Prostate gland (tissue), 2 donors: ENCODE measurements around the gene LEKR1. TPM values are rescaled to one million over a fixed set of nuclear protein-coding genes. Genes with fewer than 3 reads are reported as not detected.

Source experiments
- DNase-seq: peaks from one replicate; pipeline ENCODE4 v3.0.0-alpha.2; 2019; ENCODE audit warnings: low spot score
- H3K27ac ChIP-seq, 2 donors: fragments of 200-600 bp; sonication (generic); 2 replicates each; pipeline ENCODE4 v1.5.1; 2017 to 2019
- H3K27me3 ChIP-seq: fragments of 200-600 bp; sonication (generic); replicated peaks from 2 replicates; pipeline ENCODE4 v1.5.1; 2019; ENCODE audit not compliant: insufficient read depth
- H3K36me3 ChIP-seq, 2 donors: fragments of 200-600 bp; sonication (generic); 1 replicate in 1 of 2; 2 replicates in 1 of 2; pipeline versions ENCODE4 v1.5.1 to v1.8.1; 2017 to 2019
- H3K4me1 ChIP-seq: fragments of 200-600 bp; sonication (generic); replicated peaks from 2 replicates; pipeline ENCODE4 v1.5.1; 2019
- H3K4me3 ChIP-seq, 2 donors: fragments of 200-600 bp; sonication (generic); 2 replicates each; pipeline ENCODE4 v1.5.1; 2017 to 2019
- H3K9me3 ChIP-seq: fragments of 200-600 bp; sonication (generic); 2 replicates; pipeline ENCODE4 v1.5.1; 2017
- POLR2A ChIP-seq: fragments of 450-650 bp; IDR thresholded peaks from one replicate; pipeline ENCODE4 v1.6.1; 2016; ENCODE audit warnings: antibody characterized with exemption, mild to moderate bottlenecking
- POLR2AphosphoS5 ChIP-seq: sonication (generic); formaldehyde crosslinking; IDR thresholded peaks from one replicate; pipeline ENCODE4 v1.6.1; 2017; ENCODE audit warnings: antibody characterized with exemption
- WGBS: methylation state at CpG from one replicate; pipeline ENCODE4 v1.1.5; 2018; 5-methylcytosine and 5-hydroxymethylcytosine counted together
- intact Hi-C: fragments of 100-400 bp; cut with DNase I; formaldehyde crosslinking; loops from one replicate; pipeline ENCODE4 v1.14.2; 2022
- total RNA-seq, 2 donors: library from RNA; depleted of rRNA; stranded (reverse); fragments of >200 nt; gene quantifications; one replicate each; pipeline ENCODE4 v1.1.0, GENCODE V29; 2016
- TF ChIP-seq, protein P1 (sequence below), 4 experiments: fragments of 200-600 bp in 2 of 4; fragments of 450-650 bp in 2 of 4; sonication (generic) in 2 of 4; IDR thresholded peaks; 1 replicate in 3 of 4; 2 replicates in 1 of 4; pipeline ENCODE4 v1.5.1; 2016 to 2019; ENCODE audit warnings: antibody characterized with exemption in 4 of 4, mild to moderate bottlenecking in 2 of 4, moderate library complexity in 2 of 4

LEKR1 gene
- total RNA-seq, 2 donors from 2014 or later: 2.2 to 4.4 TPM

DNA sequence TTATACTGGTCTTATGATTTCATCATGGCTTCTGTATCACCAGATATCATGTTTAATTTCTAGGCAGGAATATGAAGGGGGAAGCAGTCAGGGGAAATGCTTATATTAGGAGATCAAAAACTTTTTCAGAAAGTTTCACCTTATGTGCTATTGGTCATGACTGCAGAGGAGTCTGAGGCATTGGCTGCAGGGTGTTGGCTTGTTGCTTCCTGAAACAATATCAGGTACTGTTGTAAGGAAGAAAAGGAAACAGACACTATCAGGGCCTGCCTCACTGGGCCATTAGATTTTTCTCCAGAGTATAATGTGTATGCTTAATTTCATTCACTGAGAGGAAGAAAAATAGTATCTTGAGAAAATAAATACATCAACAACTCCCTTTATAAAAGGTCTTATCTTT is 34.7 kb downstream of the LEKR1 start:
- no peak for DNase-seq
- Histone ChIP-seq H3K4me3 (no peak overlapping the region), H3K27me3 (no peaks in the 10 kb centered on the region), H3K4me1 (no peaks in the 10 kb centered on the region), H3K36me3 (no peaks in the 10 kb centered on the region), H3K27ac (no peak overlapping the region), H3K9me3 (no peaks in the 10 kb centered on the region)
- no peak for TF ChIP-seq POLR2A
- TF ChIP-seq, protein P1, sequence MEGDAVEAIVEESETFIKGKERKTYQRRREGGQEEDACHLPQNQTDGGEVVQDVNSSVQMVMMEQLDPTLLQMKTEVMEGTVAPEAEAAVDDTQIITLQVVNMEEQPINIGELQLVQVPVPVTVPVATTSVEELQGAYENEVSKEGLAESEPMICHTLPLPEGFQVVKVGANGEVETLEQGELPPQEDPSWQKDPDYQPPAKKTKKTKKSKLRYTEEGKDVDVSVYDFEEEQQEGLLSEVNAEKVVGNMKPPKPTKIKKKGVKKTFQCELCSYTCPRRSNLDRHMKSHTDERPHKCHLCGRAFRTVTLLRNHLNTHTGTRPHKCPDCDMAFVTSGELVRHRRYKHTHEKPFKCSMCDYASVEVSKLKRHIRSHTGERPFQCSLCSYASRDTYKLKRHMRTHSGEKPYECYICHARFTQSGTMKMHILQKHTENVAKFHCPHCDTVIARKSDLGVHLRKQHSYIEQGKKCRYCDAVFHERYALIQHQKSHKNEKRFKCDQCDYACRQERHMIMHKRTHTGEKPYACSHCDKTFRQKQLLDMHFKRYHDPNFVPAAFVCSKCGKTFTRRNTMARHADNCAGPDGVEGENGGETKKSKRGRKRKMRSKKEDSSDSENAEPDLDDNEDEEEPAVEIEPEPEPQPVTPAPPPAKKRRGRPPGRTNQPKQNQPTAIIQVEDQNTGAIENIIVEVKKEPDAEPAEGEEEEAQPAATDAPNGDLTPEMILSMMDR (IDR thresholded peaks at IDR 0.05): no peak
- no peak for TF ChIP-seq POLR2AphosphoS5
- intact Hi-C loops: no loop called here

DNA sequence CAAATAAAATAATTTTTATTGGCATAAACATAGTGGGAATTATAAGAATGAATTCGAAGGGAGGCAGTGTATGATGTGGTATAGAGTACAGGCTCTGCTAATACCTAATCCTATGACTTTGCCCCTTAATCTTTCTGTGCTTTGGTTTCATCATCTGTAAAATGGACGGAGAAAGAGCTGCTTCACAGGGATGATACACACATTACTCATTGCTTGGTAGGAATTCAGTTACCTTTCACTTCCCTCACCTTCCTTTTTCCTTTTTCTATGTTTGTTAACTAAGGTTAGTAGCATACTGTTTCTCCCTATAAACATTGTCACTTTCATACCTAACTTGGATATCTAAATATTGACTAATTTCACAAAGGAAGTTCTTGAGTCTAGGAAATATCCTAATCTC is 36.2 kb downstream of the LEKR1 start:
- Histone ChIP-seq H3K4me1 (no peaks in the 10 kb centered on the region), H3K27me3 (no peaks in the 10 kb centered on the region), H3K9me3 (no peaks in the 10 kb centered on the region), H3K4me3 (no peak overlapping the region), H3K36me3 (no peaks in the 10 kb centered on the region), H3K27ac (no peak overlapping the region)
- intact Hi-C loops: no loop called here
- TF ChIP-seq POLR2AphosphoS5: no peak
- no peak for TF ChIP-seq POLR2A
- TF ChIP-seq, protein P1 (IDR thresholded peaks at IDR 0.05): no peak
- WGBS: 91% methylated on average over 2 of the region's 2 CpGs
- no peak for DNase-seq

DNA sequence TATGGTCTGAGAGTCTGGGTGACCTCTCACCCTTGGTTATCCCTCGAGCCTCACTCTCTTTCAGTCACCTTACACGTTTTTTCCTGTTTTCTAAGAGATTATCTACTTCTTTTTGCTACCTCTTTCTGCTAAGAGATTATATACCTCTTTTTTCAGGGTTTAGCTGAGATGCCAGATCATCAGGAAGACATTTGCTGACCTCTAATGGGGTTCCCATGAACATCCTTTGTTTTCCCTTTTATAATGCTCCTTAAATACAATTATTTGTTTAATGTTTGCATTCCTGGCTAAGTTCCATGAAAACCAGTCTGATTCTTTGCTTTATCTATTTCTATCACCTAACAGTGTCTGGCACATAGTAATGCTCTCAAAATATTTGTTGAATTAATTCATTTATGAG is 39.6 kb downstream of the LEKR1 start:
- Histone ChIP-seq H3K9me3 (no peaks in the 10 kb centered on the region), H3K27ac (no peak overlapping the region), H3K4me3 (no peak overlapping the region), H3K27me3 (no peaks in the 10 kb centered on the region), H3K4me1 (no peaks in the 10 kb centered on the region), H3K36me3 (no peaks in the 10 kb centered on the region)
- intact Hi-C loops: no loop called here
- TF ChIP-seq POLR2AphosphoS5 (no peak), POLR2A (no peak)
- TF ChIP-seq, protein P1 (IDR thresholded peaks at IDR 0.05): no peak
- WGBS: 47% methylated on average over 2 of the region's 2 CpGs
- no peak for DNase-seq

DNA sequence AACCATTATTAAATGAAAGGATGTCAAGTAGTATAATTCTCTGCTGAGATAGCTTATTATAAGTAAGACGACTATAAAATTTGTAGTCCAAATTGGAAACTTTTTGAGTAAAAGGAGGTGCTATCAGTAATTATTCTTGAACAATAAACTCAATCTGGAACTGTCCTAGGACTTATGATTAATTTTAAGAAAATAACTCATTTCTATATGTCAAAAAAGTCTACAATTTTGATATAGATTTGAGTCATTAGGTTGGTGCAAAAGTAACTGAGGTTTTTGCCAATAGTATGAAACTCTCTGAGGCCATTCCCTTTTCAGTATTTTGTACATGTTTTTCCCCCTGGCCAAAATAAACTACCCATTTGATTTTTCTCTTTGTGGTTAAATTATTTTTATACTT is 41.0 kb downstream of the LEKR1 start:
- Histone ChIP-seq H3K27me3 (no peaks in the 10 kb centered on the region), H3K27ac (no peak overlapping the region), H3K4me3 (no peak overlapping the region), H3K9me3 (no peaks in the 10 kb centered on the region), H3K36me3 (no peaks in the 10 kb centered on the region), H3K4me1 (no peaks in the 10 kb centered on the region)
- intact Hi-C loops: no loop called here
- TF ChIP-seq, protein P1 (IDR thresholded peaks at IDR 0.05): no peak
- TF ChIP-seq POLR2AphosphoS5 (no peak), POLR2A (no peak)
- 49% methylated on average over 1 of the region's 1 CpG for WGBS
- no peak for DNase-seq

DNA sequence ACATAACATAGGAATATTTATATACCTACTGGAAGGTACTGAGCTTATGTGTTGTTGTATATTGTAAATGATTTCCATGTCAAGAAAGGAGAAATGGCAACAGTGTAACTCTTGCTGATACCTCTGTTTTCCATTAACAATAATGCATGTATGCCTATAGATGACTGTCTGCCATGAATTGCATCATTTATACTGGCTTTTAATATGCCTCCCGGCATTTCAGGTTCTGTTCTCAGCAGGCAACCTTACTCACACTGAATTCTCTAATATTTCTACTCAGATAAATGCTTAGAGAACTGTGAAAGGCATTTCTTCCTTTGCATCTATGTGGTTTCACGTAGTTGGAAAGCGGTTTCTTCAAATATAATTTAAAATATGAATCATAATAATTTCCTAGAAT is 41.8 kb downstream of the LEKR1 start:
- Histone ChIP-seq H3K9me3 (no peaks in the 10 kb centered on the region), H3K4me3 (no peak overlapping the region), H3K4me1 (no peaks in the 10 kb centered on the region), H3K27me3 (no peaks in the 10 kb centered on the region), H3K36me3 (no peaks in the 10 kb centered on the region), H3K27ac (no peak overlapping the region)
- TF ChIP-seq, protein P1 (IDR thresholded peaks at IDR 0.05): no peak
- TF ChIP-seq POLR2A (no peak), POLR2AphosphoS5 (no peak)
- intact Hi-C loops: no loop called here
- no peak for DNase-seq
- 94% methylated on average over 3 of the region's 3 CpGs for WGBS
